Hematopoietic multipotent progenitor cell treated with erythropoietin and hydrocortisone succinate and interleukin-3 and kit ligand, for 6 days (in vitro differentiated cells): ENCODE measurements around the gene UCHL1.

ENCODE experiments used
- DNase-seq: peaks from one replicate; pipeline ENCODE4 v3.0.0-alpha.2; 2015

Gene UCHL1

DNA sequence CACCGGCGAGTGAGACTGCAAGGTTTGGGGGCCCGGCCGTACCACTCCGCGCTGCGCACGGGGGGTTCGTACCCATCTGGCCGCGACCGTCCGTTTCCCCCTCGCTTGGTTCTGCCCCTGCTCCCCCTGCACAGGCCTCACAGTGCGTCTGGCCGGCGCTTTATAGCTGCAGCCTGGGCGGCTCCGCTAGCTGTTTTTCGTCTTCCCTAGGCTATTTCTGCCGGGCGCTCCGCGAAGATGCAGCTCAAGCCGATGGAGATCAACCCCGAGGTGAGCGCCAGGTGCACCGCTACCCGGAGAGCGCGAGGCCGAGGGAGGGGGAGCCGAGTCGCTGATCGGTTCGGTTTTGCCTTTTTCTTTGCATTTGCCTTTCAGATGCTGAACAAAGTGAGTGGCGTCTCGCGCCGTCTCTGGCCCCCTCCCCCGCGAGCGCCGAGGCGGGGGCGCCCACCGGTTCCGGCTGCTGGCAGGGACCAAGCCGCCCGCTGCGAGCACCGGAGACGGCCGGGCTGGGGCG lies at the start of gene UCHL1:
TSS of gene UCHL1 (plus strand) at position 189 of the 517 bp plus-strand sequence. CDS start at position 238, 49 bp downstream.
- DNase-seq: peak; percentile 24

DNA sequence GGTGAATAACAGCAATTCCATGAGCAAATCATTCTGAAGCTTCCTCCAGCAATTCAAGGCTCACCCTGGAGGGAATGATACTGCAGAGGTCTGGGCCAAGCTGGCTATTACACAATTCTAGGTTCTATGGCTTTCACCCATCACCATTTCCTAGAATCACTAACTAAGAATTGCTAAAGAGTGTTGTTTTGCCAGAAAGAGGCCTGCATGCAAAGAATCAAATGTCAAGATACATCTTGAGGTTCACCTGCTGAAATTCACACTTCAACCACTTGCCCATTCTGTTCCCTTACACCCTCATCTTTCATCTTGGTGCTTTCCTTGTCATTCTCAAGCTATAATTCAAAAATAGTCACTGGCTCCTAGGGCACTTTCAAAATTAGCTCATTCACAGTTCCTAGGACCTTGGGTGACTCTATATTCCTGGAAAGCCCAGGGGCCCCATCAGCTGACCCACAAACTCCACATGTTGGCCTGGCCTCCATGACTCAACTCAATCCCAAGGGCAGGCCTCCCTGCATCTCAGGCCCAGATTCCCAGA lies 49.4 kb upstream of the UCHL1 start:
- DNase-seq: peak; percentile 21

DNA sequence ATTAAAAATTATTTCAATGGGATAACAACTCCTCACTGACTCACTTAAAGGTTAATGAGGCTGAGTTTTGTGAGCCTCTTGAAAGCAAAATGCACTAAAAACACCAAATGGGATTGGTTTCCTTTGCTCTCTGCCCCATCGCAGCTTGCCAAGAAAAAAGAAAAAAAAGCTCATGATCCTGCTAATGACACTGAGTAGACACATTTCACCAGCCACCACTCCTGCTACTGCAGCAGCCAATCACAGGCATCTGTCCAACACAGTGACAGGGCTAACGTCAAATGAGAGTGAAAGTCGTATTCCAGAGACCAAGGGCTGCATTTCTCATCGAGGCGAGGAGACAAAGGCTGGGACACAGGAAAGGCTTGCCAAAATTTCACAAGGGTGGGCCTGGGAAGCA lies 47.5 kb upstream of the UCHL1 start:
- no peak for DNase-seq

DNA sequence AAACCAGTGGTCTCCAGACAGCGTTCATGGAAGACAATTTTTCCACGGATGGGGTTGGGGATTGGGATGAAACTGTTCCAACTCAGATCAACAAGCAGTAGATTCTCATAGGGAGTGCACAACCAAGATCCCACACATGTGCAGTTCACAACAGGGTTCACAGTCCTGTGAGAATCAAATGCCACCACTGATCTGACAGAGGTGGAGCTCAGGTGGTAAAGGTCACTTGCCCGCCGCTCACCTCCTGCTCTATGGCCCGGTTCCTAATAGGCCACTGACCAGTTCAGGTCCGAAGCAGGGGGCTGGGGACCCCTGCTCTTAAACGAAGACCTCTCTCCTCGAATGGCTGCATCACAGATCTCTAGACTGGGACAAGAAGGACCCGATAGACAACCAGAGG lies 46.8 kb upstream of the UCHL1 start:
- DNase-seq: no peak

DNA sequence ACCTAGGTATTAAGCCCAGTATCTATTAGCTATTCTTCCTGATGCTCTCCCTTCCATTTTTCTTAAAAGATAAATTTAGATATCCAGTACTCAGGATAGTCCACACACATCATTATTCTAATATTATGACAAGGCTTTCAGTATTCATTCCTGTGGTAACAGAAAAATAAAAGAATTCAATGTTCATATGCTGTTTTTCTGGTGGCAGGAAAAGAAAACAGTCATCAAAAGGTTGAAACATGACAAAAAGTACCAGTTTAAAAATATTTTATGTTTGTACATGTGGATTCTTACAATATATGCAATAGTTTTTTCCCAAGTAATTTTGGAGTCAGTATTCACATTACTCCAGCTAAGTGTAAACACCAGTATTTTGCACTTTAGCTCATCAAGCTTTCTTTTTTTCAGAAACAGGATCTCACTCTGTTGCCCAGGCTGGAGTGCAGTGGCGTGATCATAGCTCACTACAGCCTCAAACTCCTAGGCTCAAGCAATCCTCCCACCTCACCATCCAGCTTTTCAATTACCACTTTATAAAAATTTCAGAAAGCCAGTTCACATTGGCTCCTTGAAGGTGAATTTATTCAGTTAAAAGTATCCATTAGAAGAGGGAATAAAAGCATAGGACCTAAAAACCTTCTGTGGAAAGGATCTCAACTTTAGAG lies 44.6 kb upstream of the UCHL1 start:
- no peak for DNase-seq

DNA sequence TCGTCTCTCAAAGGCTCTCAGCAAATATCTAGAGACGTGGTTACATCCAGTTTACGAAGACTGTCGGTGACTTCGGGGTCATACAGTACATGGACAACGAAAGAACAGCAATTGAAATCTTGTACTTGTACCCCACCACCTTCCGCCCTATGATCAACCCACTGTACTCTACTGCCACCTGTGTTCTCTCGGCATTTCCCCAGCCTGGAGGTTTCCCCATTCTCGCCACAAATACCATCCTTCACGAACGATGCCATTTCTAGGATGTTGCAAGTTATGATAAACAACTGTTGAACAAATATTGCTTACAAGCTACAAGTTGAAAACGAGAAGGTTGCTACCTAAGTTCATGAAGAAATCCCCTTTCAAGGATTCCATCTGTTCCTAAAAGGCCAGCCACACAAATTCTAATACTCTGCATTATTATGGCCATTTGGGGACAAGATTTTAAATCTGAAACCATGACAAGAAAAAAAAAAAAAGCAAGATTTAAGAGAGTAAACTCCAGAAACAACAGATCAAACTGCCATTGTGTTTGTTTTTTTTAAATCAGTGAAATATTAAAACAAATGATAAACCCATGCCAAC lies 44.0 kb upstream of the UCHL1 start:
- peak; percentile 57 for DNase-seq

DNA sequence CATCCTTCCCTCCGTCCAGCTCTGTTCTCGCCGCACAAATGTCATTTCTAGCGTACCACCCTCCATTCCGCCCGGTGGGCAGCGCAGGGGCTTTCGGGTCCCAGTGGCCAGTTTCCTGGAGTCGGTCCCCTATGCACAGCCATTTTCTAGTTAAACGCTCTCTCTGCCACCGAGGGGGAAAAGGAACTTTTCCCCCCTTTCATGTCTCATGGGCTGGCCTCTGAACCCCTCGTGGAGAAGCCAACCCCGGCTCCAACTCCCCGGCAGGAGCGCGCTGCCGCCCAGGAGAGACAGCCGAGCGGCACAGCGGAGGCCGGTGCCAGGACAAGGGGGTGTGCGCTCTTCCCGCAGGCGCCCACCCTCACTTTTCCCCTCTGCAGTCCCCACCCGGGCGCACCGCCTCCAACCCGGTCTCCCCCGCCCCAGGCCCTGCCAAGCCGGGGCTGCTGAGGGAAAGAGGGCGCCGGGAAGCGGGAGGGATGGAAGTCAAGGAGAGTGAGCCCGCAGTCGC lies 43.0 kb upstream of the UCHL1 start:
- peak; percentile 5 for DNase-seq

DNA sequence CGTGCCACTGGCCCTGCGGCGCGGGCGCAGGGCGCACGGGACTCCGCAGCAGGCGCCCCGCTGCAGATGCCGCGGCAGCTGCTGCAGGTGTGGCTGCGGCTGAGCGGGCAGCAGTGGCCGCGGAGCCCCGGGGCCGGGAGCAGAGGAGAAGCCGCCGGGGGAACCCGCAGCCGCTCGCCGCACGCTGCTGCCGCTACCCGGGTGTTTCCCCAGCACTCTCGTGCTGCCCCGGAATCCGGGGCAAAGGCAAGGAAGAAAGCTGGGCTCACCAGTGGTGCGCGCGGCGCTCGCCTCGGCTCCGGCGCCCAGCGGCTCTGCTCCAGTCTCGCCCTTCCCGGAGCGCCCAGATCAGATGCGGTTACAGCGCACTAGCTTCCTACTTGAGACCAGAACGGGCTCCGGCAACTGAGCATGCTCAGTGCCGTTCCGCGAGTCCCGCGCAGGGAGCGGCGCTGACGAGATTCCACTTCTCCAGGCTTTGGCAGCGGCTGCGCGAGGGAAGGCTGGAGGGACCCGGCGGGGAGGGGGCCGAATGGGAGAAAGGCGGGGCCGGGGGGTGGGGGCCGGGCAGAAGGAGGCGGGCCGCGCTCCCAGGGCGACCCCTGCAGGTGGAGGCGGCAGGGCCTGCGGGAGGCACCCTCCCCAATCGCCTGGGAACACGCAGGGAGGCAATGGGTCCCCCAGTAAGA lies 42.4 kb upstream of the UCHL1 start, which contains the start of gene APBB2:
TSS of gene APBB2 (minus strand) at position 407 of the 689 bp plus-strand sequence. CDS start 181,288 bp downstream, outside the sequence.
- DNase-seq: peak; percentile 77

DNA sequence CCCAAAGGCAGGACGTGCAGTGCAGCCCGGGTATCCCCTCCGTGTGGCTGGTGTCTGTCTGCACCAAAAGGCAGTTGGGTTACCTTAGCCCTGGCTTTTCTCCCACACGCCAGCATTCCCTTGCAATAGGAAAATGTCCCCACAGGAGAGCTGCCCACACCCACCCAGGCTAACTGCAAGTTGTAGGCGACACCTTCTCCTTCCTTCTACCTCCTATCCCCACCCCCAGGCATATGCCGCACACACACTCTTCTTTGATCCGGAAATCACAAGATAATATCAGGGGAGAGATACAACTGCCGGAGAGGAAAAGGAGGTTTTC lies 41.9 kb upstream of the UCHL1 start:
- peak; percentile 4 for DNase-seq

DNA sequence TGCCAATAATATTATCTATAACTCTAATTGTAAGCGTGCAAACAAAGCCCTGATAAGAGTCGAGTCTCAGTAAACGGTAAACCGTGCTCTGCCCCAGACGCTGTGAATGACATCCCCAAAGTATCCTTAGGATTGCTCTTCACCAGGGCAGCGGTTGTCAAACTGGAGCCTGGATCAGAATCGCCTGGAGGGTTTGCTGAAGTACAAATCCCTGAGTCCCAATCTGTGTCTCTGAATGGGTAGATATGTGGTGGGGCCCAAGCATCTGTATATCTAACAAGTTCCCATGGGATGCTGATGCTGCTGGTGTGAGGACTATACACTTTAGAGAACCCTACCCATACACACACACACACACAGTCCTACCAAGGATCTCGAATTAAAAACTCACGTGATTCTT lies 41.6 kb upstream of the UCHL1 start:
- peak; percentile 4 for DNase-seq

DNA sequence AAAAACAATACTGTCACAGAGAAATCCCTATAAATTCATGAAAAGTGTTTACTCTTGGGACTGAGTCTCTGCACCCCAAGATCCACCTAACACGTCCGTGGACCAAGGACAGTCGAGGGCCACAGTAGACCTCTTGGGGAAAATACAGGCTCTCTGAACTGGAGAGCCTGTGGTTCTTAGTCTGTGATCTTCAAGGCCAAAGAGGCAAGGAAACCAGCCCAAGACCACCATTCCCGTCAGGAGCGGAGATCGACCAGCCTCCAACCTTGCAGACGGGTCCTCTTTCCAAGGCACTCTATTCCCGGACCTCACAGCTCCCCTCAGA lies 40.8 kb upstream of the UCHL1 start:
- DNase-seq: no peak

DNA sequence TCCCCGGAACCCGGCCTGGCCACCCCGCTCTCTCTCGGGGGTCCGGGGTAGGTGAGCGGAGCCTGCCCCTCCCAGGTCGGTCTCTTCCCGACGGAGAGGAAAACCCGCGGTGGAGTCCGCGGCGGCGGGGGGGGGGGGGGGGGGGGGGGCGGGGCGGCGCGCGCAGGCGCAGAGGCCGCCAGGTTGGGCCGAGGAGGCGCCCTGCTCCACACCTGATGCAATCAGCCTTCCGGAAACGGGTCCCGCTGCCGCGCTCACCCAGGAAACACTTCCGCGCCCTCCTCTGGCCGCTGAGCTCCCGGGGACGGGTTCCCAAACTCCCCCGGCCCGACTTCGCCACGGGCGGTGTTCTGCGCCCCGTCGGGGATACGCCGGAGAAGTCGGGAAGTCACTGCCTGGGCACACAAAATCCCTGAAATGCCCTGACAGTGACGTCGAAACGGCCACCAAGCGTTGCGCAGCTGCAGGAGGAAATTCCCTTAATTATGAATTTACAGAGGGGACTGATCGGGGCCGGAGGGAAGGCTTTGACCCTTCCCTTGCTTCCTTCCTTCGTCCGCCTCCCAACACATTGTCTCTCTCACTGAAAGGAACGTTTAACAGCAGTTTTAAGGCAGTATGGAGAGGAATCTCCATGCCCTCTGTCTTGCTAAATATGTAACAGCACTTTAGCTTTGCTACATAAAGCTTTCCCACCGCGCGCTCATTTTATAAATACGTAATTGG lies 40.3 kb upstream of the UCHL1 start:
- DNase-seq: peak; percentile 46

DNA sequence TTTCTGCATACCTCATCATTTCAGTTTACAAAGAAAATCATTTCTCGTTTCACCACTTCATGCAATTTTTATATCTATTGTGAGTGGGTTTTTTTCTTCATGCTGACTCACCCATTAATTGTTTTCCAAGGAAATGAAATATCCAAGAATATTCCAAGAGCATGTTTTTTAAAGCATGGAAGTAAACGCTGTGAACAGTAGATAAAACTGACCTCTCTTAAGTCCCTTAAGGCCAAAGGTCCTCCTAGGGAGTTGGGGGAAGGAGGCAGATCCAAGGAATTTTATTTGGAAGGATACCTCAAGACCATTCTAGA lies 39.8 kb upstream of the UCHL1 start:
- no peak for DNase-seq

DNA sequence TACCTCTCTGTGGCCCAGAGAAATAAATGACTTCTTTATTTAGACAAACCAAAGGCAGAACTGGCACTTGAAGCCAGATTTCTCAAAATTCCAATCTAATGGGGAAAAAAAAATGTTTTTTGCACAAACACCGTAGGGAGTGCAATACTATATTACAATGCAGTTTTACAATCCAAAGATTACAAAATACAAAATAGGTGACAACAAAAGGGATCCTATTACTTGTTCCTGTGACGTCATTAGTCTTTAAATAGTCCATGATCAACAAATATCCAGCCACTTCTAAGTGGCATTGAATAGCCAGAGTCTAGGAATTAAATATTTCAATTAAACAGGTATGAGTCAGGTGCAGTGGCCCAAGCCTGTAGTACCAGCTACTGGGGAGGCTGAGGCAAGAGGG lies 39.4 kb upstream of the UCHL1 start:
- DNase-seq: no peak

DNA sequence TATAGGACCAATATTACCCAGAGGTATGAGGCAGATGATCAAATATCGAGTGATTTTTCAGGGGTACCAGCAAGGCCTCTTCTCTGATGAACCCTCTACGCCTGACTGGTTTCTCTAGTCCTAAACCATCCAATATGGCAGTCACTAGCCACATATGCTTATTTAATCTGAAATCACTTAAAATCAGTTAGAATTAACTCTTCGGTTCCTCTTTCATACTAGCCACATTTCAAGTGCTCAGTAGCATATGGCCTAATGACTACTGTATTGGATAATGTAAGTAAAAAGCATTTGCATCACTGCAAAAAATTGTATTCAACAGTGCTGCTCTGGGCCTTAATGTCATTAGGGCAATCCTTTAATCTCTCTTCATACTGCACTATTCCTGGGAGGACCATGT lies 38.0 kb upstream of the UCHL1 start:
- DNase-seq: no peak

DNA sequence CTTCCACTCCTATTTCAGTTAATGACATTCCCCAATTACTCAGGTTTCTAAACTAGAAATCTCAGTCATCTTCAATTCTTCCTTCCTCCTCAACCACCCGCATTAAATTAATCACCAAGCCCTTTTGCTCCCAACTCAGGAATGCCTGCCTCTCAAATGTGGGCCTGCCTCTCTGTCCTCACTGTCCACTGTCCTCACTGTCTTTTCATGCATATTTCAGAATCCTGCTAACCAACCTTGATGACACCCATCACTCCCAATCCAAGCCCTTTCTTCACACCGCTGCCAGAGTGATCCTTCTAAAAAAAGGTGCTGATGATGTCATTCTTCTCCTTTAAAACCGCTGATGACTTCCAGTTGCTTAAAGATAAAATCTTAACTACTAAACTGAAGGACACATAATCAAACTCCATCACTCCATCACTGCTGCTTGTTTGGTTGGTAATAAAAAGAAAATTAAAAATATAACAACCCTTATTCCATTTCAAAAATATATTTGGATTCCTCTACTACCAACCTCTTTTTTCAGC lies 37.2 kb upstream of the UCHL1 start:
- DNase-seq: no peak

DNA sequence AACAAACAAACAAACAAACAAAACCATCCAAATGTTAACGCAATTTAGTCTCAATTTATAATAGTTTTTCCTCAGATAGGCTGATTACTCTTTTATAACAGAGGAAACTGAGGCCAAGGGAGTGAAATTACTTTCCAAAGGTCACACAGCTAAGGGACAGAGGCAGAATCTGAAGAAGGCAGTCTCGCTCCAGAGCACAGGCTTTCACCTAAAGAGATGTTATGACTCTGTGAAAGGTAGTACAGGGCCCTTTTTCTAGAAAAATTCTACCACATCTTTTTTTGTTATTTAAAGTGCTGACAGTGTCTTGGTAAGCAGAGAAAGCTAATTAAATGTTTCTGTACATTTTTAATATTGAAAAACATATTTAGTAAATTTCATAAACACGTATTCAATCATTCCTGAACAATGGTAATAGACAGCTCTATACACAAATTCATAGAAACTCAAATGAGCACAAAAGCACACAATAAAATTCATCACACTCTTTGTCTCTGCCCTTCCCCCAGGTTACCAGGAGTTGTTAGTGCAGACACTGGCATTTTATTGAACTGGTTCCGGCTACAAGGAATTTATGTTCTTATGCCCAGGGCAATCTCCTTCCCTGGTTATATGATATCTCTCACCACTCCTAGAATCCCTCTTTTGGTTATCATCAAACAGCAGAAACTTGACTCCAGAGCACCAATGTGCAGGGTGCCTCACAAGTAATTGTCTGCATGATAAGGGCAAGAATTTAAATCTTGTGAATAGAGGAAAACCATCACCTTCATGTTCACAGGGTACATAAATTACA lies 34.7 kb upstream of the UCHL1 start:
- DNase-seq: no peak

DNA sequence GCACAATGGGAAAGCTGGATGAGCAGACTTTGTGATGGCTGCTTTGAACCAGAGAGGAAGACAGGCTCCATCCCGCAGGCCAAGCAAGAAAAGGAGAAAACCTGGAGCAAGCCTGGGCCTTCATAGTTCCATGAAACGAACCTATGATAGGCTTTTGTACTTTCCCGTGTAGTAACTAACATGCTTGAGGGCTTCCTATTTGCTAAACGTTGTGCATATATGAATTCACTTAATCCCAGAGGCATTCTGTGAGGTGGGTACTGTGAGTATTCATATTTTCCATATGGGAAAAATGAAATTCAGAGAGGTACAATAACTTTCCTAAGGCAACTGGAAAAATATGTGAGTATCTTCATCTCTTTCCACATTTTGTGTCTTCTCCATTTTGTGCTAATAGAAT lies 28.8 kb upstream of the UCHL1 start:
- DNase-seq: no peak

DNA sequence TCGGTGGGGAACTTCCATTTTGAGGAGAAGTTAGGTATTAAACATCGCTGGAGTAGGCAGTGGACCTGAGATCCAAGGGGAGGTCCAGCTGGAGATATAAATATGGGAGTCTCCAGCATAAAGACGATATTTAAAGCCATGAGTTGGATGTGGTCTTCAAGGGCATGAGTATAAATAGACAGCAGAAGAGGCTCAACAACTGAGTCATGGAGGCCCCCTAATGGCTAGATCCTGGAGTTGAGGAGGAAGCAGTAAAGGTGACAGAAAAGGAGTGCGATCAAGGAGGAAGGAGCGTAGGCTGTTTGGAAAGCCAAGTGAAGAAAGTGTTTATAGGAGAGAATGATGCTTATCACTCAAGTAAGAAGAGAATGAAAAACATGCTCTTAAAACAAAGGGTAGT lies 24.3 kb upstream of the UCHL1 start:
- peak; percentile 5 for DNase-seq

DNA sequence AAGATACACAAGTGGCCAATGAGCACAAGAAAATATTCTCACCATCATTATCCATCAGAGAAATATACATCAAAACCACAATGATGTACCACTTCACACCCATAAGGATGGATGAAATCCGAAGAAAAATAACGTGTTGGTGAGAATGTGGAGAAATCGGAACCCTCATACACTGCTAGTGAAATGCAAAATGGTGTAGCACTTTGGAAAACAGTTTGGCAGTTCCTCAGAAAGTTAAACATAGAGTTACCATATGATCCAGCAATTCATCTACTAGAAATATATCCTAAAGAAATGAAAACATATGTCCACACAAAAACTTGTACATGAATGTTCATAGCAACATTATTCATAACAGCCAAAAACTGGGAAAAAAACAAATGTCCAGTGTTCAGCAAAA lies 23.9 kb upstream of the UCHL1 start:
- DNase-seq: no peak

DNA sequence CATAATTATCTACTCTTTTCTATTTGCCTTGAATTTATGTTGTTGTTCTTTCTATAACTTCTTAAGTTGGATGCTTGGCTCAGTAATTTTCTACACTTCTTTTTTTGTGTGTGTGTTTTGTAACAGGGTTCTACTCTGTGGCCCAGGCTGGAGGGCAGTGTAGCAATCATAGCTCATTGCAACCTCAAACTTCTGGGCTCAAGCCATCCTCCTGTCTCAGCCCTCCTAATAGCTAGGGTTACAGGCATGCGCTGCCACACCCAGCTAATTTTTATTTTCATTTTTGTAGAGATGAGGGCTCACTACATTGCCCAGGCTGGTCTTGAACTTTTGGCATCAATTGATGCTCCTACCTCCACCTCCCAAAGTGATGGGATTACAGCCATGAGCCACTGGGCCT lies 20.7 kb upstream of the UCHL1 start:
- no peak for DNase-seq

DNA sequence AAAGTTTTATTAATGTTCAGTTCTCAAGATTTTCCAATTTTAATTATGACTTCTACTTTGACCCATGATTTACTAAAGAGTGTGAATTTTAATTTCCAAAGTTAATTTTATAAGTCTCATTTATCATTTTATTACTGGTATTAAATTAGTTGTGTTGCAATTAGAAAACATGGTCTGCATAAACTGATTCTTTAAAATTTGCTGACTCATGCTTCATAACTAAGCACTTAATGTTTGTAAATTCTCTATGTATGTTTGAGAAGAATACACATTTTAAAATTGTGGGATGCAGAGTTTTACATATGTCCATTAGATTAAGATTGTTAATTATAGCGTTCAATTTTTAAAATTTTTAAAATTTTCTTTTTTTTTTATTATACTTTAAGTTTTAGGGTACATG lies 20.2 kb upstream of the UCHL1 start:
- DNase-seq: no peak
